Testis (tissue), 2 donors: ENCODE measurements around the gene NRP1.

Source experiments
- CTCF ChIP-seq, 3 experiments: fragments of 450-650 bp in 2 of 3; fragments of 200-600 bp in 1 of 3; sonication (generic) in 1 of 3; IDR thresholded peaks; one replicate each; pipeline ENCODE4 v1.5.1; 2016 to 2019; ENCODE audit warnings: antibody characterized with exemption in 3 of 3, mild to moderate bottlenecking in 2 of 3, moderate library complexity in 1 of 3
- POLR2A ChIP-seq: fragments of 450-650 bp; IDR thresholded peaks from one replicate; pipeline ENCODE4 v1.6.1; 2017; ENCODE audit warnings: antibody characterized with exemption, mild to moderate bottlenecking, moderate library complexity

- TF ChIP-seq POLR2A, result no peak
- TF ChIP-seq CTCF (IDR thresholded peaks at IDR 0.05), result no peak
Measured at GRCh38 chr10:33326933-33327332, 7.5 kb downstream of the NRP1 start.
